Parathyroid adenoma (tissue), 2 donors: ENCODE results near the gene SGMS2.

Source experiments
- H2AFZ ChIP-seq: fragments of 300-600 bp; sonication (generic); one replicate; pipeline ENCODE4 v1.7.0; 2017; ENCODE audit warnings: antibody characterized with exemption, mild to moderate bottlenecking
- H3K27ac ChIP-seq: fragments of 300-600 bp; sonication (generic); one replicate; pipeline ENCODE4 v1.7.0; 2017
- H3K27me3 ChIP-seq: fragments of 300-600 bp; sonication (generic); one replicate; pipeline ENCODE4 v1.7.0; 2017; ENCODE audit warnings: low read length; ENCODE audit not compliant: control insufficient read depth, insufficient read depth
- H3K36me3 ChIP-seq: fragments of 300-600 bp; sonication (generic); one replicate; pipeline ENCODE4 v1.7.0; 2017; ENCODE audit warnings: low read length; ENCODE audit not compliant: control insufficient read depth, insufficient read depth
- H3K4me1 ChIP-seq: fragments of 300-600 bp; sonication (generic); one replicate; pipeline ENCODE4 v1.7.0; 2017; ENCODE audit warnings: control low read depth
- H3K4me2 ChIP-seq: fragments of 300-600 bp; sonication (generic); one replicate; pipeline ENCODE4 v1.7.0; 2017; ENCODE audit warnings: low read length
- H3K4me3 ChIP-seq: fragments of 300-600 bp; sonication (generic); one replicate; pipeline ENCODE4 v1.7.0; 2017; ENCODE audit warnings: low read depth, low read length
- H3K79me2 ChIP-seq: fragments of 300-600 bp; sonication (generic); one replicate; pipeline ENCODE4 v1.7.0; 2017; ENCODE audit warnings: control low read depth
- H3K9ac ChIP-seq: fragments of 300-600 bp; sonication (generic); one replicate; pipeline ENCODE4 v1.7.0; 2017; ENCODE audit warnings: mild to moderate bottlenecking
- H3K9me3 ChIP-seq: fragments of 300-600 bp; sonication (generic); one replicate; pipeline ENCODE4 v1.7.0; 2017; ENCODE audit warnings: low read length; ENCODE audit not compliant: control insufficient read depth
- CTCF ChIP-seq: fragments of 300-600 bp; sonication (generic); IDR thresholded peaks from one replicate; pipeline ENCODE4 v1.7.0; 2017; ENCODE audit warnings: antibody characterized with exemption, mild to moderate bottlenecking
- donor health status: primary hyperparathyroidism.

SGMS2 gene

GRCh38 chr4:107951551-107951950, 126.8 kb downstream of the SGMS2 start:
- no peak for TF ChIP-seq CTCF
- Histone ChIP-seq H3K79me2 (no peaks in the 10 kb centered on the region), H3K27ac (no peak overlapping the region), H3K9me3 (no peaks in the 10 kb centered on the region), H3K4me3 (no peak overlapping the region), H3K36me3 (no peaks in the 10 kb centered on the region), H3K9ac (no peak overlapping the region), H2AFZ (no peak overlapping the region), H3K27me3 (no peaks in the 10 kb centered on the region), H3K4me1 (no peaks in the 10 kb centered on the region), H3K4me2 (no peak overlapping the region)

- H3K79me2 ChIP-seq = no peaks in the 10 kb centered on the region
- no peak overlapping the region for H3K9ac ChIP-seq
- TF ChIP-seq CTCF = no peak
- H3K4me1 ChIP-seq = no peaks in the 10 kb centered on the region
- H3K4me2 ChIP-seq = no peak overlapping the region
- H3K9me3 ChIP-seq = no peaks in the 10 kb centered on the region
- H3K27me3 ChIP-seq = no peaks in the 10 kb centered on the region
- no peak overlapping the region for H3K27ac ChIP-seq
- no peak overlapping the region for H3K4me3 ChIP-seq
- H2AFZ ChIP-seq = no peak overlapping the region
- no peaks in the 10 kb centered on the region for H3K36me3 ChIP-seq
Measured at GRCh38 chr4:107956011-107956410, 131.3 kb downstream of the SGMS2 start.
